ENCODE results near the gene FERMT3. TPM values are rescaled to one million over a fixed set of nuclear protein-coding genes. Genes with fewer than 3 reads are reported as not detected.

Gene FERMT3
- total and polyA plus RNA-seq, 7 experiments from 2014 or later: 77.1 to 209 (median 120) TPM

- no peak overlapping the region for H3K4me3 ChIP-seq (ENCODE audit: low read length)
- peak overlapping the region in 6 of 10 donors; percentile 14 to 91 (median 33) for H3K4me3 Mint-ChIP-seq
Measured at GRCh38 chr11:64253043-64253442, 46.5 kb downstream of the FERMT3 start.

GRCh38 chr11:64253481-64253880 is 47.0 kb downstream of the FERMT3 start:
- Mint-ChIP-seq H3K36me3 (no peaks in the 10 kb centered on the region), H3K4me3 (peak overlapping the region in 5 of 10 donors; percentile 14 to 91 (median 21)), H3K27ac (no peak overlapping the region), H3K27me3 (peaks cover 0 to 3% (median 0%) of the 10 kb centered on the region in 5 donors), H3K4me1 (peaks cover 0 to 36% (median 11%) of the 10 kb centered on the region in 7 donors), H3K9me3 (peaks cover 0 to 2% (median 0%) of the 10 kb centered on the region in 11 donors)
- POLR2A ChIA-PET: no interaction called here
- no peak for DNase-seq
- H3K4me3 ChIP-seq (ENCODE audit: low read length): no peak overlapping the region
- no peaks in the 10 kb centered on the region for H3K9me3 ChIP-seq (ENCODE audit: control insufficient read depth in 2 of 3, low read length in 3 of 3)
- no peak for ATAC-seq
- peaks cover 9 to 12% of the 10 kb centered on the region in 2 donors for H3K4me1 ChIP-seq (ENCODE audit: control insufficient read depth in 2 of 2, insufficient read depth in 2 of 2, low read length in 2 of 2)
- CTCF ChIA-PET: interaction anchor here (1.0 kb wide), 1 partner anchor 49 kb away, joined by 3 read pairs; no protein-coding TSS in a partner anchor
- no peak overlapping the region for H3K27ac ChIP-seq (ENCODE audit: low read depth, low read length)
- intact Hi-C loops (cut with micrococcal nuclease): no loop called here
- H3K27me3 ChIP-seq (ENCODE audit: control insufficient read depth in 2 of 2, insufficient read depth in 2 of 2, low read length in 2 of 2): no peaks in the 10 kb centered on the region
- H3K36me3 ChIP-seq (ENCODE audit: control insufficient read depth in 2 of 3, insufficient read depth in 3 of 3, low read length in 3 of 3): peaks cover 0 to 2% (median 0%) of the 10 kb centered on the region in 3 experiments

More at GRCh38 chr11:64253043-64253442, 46.5 kb downstream of the FERMT3 start:
- Histone ChIP-seq H3K36me3 (ENCODE audit: control insufficient read depth in 2 of 3, insufficient read depth in 3 of 3, low read length in 3 of 3) (no peaks in the 10 kb centered on the region), H3K9me3 (ENCODE audit: control insufficient read depth in 2 of 3, low read length in 3 of 3) (no peaks in the 10 kb centered on the region), H3K27ac (ENCODE audit: low read depth, low read length) (no peak overlapping the region), H3K27me3 (ENCODE audit: control insufficient read depth in 2 of 2, insufficient read depth in 2 of 2, low read length in 2 of 2) (no peaks in the 10 kb centered on the region), H3K4me1 (ENCODE audit: control insufficient read depth in 2 of 2, insufficient read depth in 2 of 2, low read length in 2 of 2) (peaks cover 9 to 12% of the 10 kb centered on the region in 2 donors)
- no peak for ATAC-seq
- ChIA-PET POLR2A (interaction anchor here (12.3 kb wide), 1 partner anchor 16 kb away, joined by 154 read pairs; no protein-coding TSS in a partner anchor), CTCF (interaction anchor here (3.7 kb wide), 1 partner anchor 47 kb away, joined by 31 read pairs; the partner anchor contains the start of gene FERMT3)
- intact Hi-C loops (cut with micrococcal nuclease): no loop called here
- Mint-ChIP-seq H3K36me3 (no peaks in the 10 kb centered on the region), H3K9me3 (peaks cover 0 to 2% (median 0%) of the 10 kb centered on the region in 11 donors), H3K27ac (no peak overlapping the region), H3K4me1 (peaks cover 2 to 37% (median 12%) of the 10 kb centered on the region in 7 donors), H3K27me3 (peaks cover 0 to 3% (median 0%) of the 10 kb centered on the region in 5 donors)
- DNase-seq: no peak

GRCh38 chr11:64254326-64254725 is 47.8 kb downstream of the FERMT3 start:
- peaks cover 0 to 8% (median 0%) of the 10 kb centered on the region in 3 experiments for H3K36me3 ChIP-seq (ENCODE audit: control insufficient read depth in 2 of 3, insufficient read depth in 3 of 3, low read length in 3 of 3)
- no peak overlapping the region for H3K27ac ChIP-seq (ENCODE audit: low read depth, low read length)
- H3K27me3 ChIP-seq (ENCODE audit: control insufficient read depth in 2 of 2, insufficient read depth in 2 of 2, low read length in 2 of 2): no peaks in the 10 kb centered on the region
- ATAC-seq (no peak), DNase-seq (no peak)
- H3K4me3 Mint-ChIP-seq: no peak overlapping the region
- no peak overlapping the region for H3K4me3 ChIP-seq (ENCODE audit: low read length)
- H3K9me3 Mint-ChIP-seq: peaks cover 0 to 2% (median 0%) of the 10 kb centered on the region in 11 donors
- peaks cover 0 to 3% (median 0%) of the 10 kb centered on the region in 5 donors for H3K27me3 Mint-ChIP-seq
- peaks cover 0 to under 1% (median 0%) of the 10 kb centered on the region in 5 donors for H3K36me3 Mint-ChIP-seq
- POLR2A ChIA-PET: interaction anchor here (1.4 kb wide), 1 partner anchor 13 kb away, joined by 5 read pairs; the partner anchor contains the start of gene FKBP2
- H3K4me1 ChIP-seq (ENCODE audit: control insufficient read depth in 2 of 2, insufficient read depth in 2 of 2, low read length in 2 of 2): peaks cover 9 to 12% of the 10 kb centered on the region in 2 donors
- no peak overlapping the region for H3K27ac Mint-ChIP-seq
- no peaks in the 10 kb centered on the region for H3K9me3 ChIP-seq (ENCODE audit: control insufficient read depth in 2 of 3, low read length in 3 of 3)
- intact Hi-C loops (cut with micrococcal nuclease): no loop called here
- peaks cover 0 to 33% (median 11%) of the 10 kb centered on the region in 7 donors for H3K4me1 Mint-ChIP-seq
- CTCF ChIA-PET: interaction anchor here (1.0 kb wide), 1 partner anchor 50 kb away, joined by 3 read pairs; no protein-coding TSS in a partner anchor

- H3K4me1 Mint-ChIP-seq: peaks cover 0 to 28% (median 7%) of the 10 kb centered on the region in 7 donors
- intact Hi-C loops (cut with micrococcal nuclease): no loop called here
- H3K4me1 ChIP-seq (ENCODE audit: control insufficient read depth in 2 of 2, insufficient read depth in 2 of 2, low read length in 2 of 2): peaks cover 9 to 12% of the 10 kb centered on the region in 2 donors
- no peaks in the 10 kb centered on the region for H3K27me3 ChIP-seq (ENCODE audit: control insufficient read depth in 2 of 2, insufficient read depth in 2 of 2, low read length in 2 of 2)
- H3K36me3 ChIP-seq (ENCODE audit: control insufficient read depth in 2 of 3, insufficient read depth in 3 of 3, low read length in 3 of 3): peaks cover 0 to 8% (median 0%) of the 10 kb centered on the region in 3 experiments
- H3K27ac ChIP-seq (ENCODE audit: low read depth, low read length): no peak overlapping the region
- H3K27me3 Mint-ChIP-seq: peaks cover 0 to 3% (median 0%) of the 10 kb centered on the region in 5 donors
- no peak overlapping the region for H3K4me3 ChIP-seq (ENCODE audit: low read length)
- DNase-seq (no peak), ATAC-seq (no peak)
- no peak overlapping the region for H3K4me3 Mint-ChIP-seq
- ChIA-PET CTCF (interaction anchor here (0.8 to 0.9 kb wide), 2 partner anchors 49 to 51 kb away, joined by 3 read pairs; partner anchors contain the start of gene FERMT3), POLR2A (interaction anchor here (1.2 to 1.4 kb wide), 2 partner anchors 13 to 14 kb away, joined by 4 to 5 read pairs; partner anchors contain the start of gene FKBP2)
- H3K9me3 Mint-ChIP-seq: peaks cover 0 to 2% (median 0%) of the 10 kb centered on the region in 11 donors
- H3K36me3 Mint-ChIP-seq: peaks cover 0 to 7% (median 0%) of the 10 kb centered on the region in 5 donors
- H3K9me3 ChIP-seq (ENCODE audit: control insufficient read depth in 2 of 3, low read length in 3 of 3): no peaks in the 10 kb centered on the region
- H3K27ac Mint-ChIP-seq: no peak overlapping the region
Measured at GRCh38 chr11:64255135-64256128, 48.9 kb downstream of the FERMT3 start.

GRCh38 chr11:64256300-64256699 is 49.8 kb downstream of the FERMT3 start:
- Histone ChIP-seq H3K27me3 (ENCODE audit: control insufficient read depth in 2 of 2, insufficient read depth in 2 of 2, low read length in 2 of 2) (no peaks in the 10 kb centered on the region), H3K27ac (ENCODE audit: low read depth, low read length) (no peak overlapping the region), H3K9me3 (ENCODE audit: control insufficient read depth in 2 of 3, low read length in 3 of 3) (no peaks in the 10 kb centered on the region), H3K4me3 (ENCODE audit: low read length) (no peak overlapping the region), H3K36me3 (ENCODE audit: control insufficient read depth in 2 of 3, insufficient read depth in 3 of 3, low read length in 3 of 3) (peaks cover 0 to 8% (median 0%) of the 10 kb centered on the region in 3 experiments), H3K4me1 (ENCODE audit: control insufficient read depth in 2 of 2, insufficient read depth in 2 of 2, low read length in 2 of 2) (peaks cover 7 to 9% of the 10 kb centered on the region in 2 donors)
- no peak overlapping the region for H3K27ac Mint-ChIP-seq
- no peak overlapping the region for H3K4me3 Mint-ChIP-seq
- intact Hi-C loops (cut with micrococcal nuclease): no loop called here
- ChIA-PET POLR2A (interaction anchor here (1.2 kb wide), 1 partner anchor 13 kb away, joined by 4 read pairs; no protein-coding TSS in a partner anchor), CTCF (no interaction called here)
- no peaks in the 10 kb centered on the region for H3K27me3 Mint-ChIP-seq
- no peak for DNase-seq
- peaks cover 0 to 25% (median 7%) of the 10 kb centered on the region in 7 donors for H3K4me1 Mint-ChIP-seq
- peaks cover 0 to 7% (median 0%) of the 10 kb centered on the region in 5 donors for H3K36me3 Mint-ChIP-seq
- peaks cover 0 to 2% (median 0%) of the 10 kb centered on the region in 11 donors for H3K9me3 Mint-ChIP-seq
- no peak for ATAC-seq

GRCh38 chr11:64258356-64258755 is 51.8 kb downstream of the FERMT3 start:
- H3K4me1 Mint-ChIP-seq: peaks cover 0 to 11% (median 0%) of the 10 kb centered on the region in 7 donors
- ATAC-seq: no peak
- Histone ChIP-seq H3K4me3 (ENCODE audit: low read length) (no peak overlapping the region), H3K36me3 (ENCODE audit: control insufficient read depth in 2 of 3, insufficient read depth in 3 of 3, low read length in 3 of 3) (peaks cover 0 to 11% (median 0%) of the 10 kb centered on the region in 3 experiments), H3K27ac (ENCODE audit: low read depth, low read length) (no peak overlapping the region), H3K27me3 (ENCODE audit: control insufficient read depth in 2 of 2, insufficient read depth in 2 of 2, low read length in 2 of 2) (no peaks in the 10 kb centered on the region), H3K9me3 (ENCODE audit: control insufficient read depth in 2 of 3, low read length in 3 of 3) (no peaks in the 10 kb centered on the region), H3K4me1 (ENCODE audit: control insufficient read depth in 2 of 2, insufficient read depth in 2 of 2, low read length in 2 of 2) (no peaks in the 10 kb centered on the region)
- ChIA-PET POLR2A (interaction anchor here (0.6 to 2.2 kb wide), 4 partner anchors 9 to 1768 kb away, joined by 3 to 8 read pairs (median 4); partner anchors contain the start of genes CATSPER1 and SF1), CTCF (no interaction called here)
- intact Hi-C loops (cut with micrococcal nuclease): no loop called here
- H3K27ac Mint-ChIP-seq: no peak overlapping the region
- DNase-seq: no peak
- H3K36me3 Mint-ChIP-seq: peaks cover 0 to 7% (median 2%) of the 10 kb centered on the region in 5 donors
- H3K27me3 Mint-ChIP-seq: no peaks in the 10 kb centered on the region
- no peak overlapping the region for H3K4me3 Mint-ChIP-seq
- H3K9me3 Mint-ChIP-seq: no peaks in the 10 kb centered on the region
